HCT116 (cell line): ENCODE measurements around the gene ITPR2. TPM values are rescaled to one million over a fixed set of nuclear protein-coding genes. Genes with fewer than 3 reads are reported as not detected.

Experiments
- ATAC-seq: fragments of 200-7000 bp; cut with Tn5 transposase; 2 replicates; pipeline ENCODE4 v1.9.1; 2020; ENCODE audit warnings: mild to moderate bottlenecking, moderate library complexity
- BruUV-seq: library from RNA; stranded (reverse); fragments of 400-500 nt; replicated peaks from 2 replicates; lab custom pipeline; 2021; lab: Mats Ljungman, UMichigan
- CTCF ChIA-PET: fragments of 300-600 bp; sonication (Branson Sonifier 250); formaldehyde crosslinking; loops from one replicate; lab custom pipeline; 2021; ENCODE audit warnings: antibody characterized with exemption; lab: Charles Lee
- POLR2A ChIA-PET: fragments of 300-600, 350-600 bp; sonication (Branson Sonifier 250); formaldehyde crosslinking; loops from one replicate; lab custom pipeline; 2021; ENCODE audit warnings: antibody characterized with exemption; lab: Charles Lee
- RAD21 ChIA-PET, 2 experiments: fragments of 300-600 bp; sonication (Branson Sonifier 250); formaldehyde crosslinking; loops; one replicate each; lab custom pipeline; 2023; ENCODE audit warnings: low total read pairs in 2 of 2; ENCODE audit not compliant: uncharacterized antibody in 2 of 2, unreplicated experiment in 2 of 2, low non-redundant PET in 1 of 2; lab: Charles Lee
- DNase-seq: peaks from one replicate; pipeline ENCODE4 v3.0.0-alpha.2; 2010; ENCODE audit warnings: low read depth, low spot score
- H2AFZ ChIP-seq: fragments of 200-600 bp; shearing (Covaris generic), sonication (generic); 2 replicates; pipeline ENCODE4 v1.6.1; 2017; ENCODE audit warnings: low read depth, mixed run types, mixed read lengths, antibody characterized with exemption, low read length; ENCODE audit not compliant: poor library complexity, severe bottlenecking
- H3K27ac ChIP-seq: 2 replicates; pipeline ENCODE4 v1.5.1; 2012; ENCODE audit warnings: low read depth, low read length
- H3K27me3 ChIP-seq: fragments of 200-600 bp; sonication (generic); 2 replicates; pipeline ENCODE4 v1.6.1; 2016; ENCODE audit warnings: mixed run types, low read length, mixed read lengths; ENCODE audit not compliant: insufficient read depth
- H3K36me3 ChIP-seq, 2 experiments: fragments of 200-500 bp in 1 of 2; fragments of 200-600 bp in 1 of 2; sonication (Bioruptor generic) in 1 of 2; sonication (generic) in 1 of 2; 2 replicates each; pipeline versions ENCODE4 v1.5.1 to v1.6.1; 2014 to 2016; ENCODE audit warnings: low read length in 2 of 2, inconsistent platforms in 1 of 2, mixed read lengths in 1 of 2, mixed run types in 1 of 2; ENCODE audit not compliant: insufficient read depth in 2 of 2, control insufficient read depth in 1 of 2
- H3K4me1 ChIP-seq, 2 experiments: fragments of 200-600 bp in 1 of 2; sonication (generic) in 1 of 2; 2 replicates each; pipeline versions ENCODE4 v1.5.1 to v1.6.1; 2012 to 2017; ENCODE audit warnings: low read length in 2 of 2, inconsistent platforms in 1 of 2, mild to moderate bottlenecking in 1 of 2, mixed read lengths in 1 of 2, mixed run types in 1 of 2, moderate library complexity in 1 of 2; ENCODE audit not compliant: insufficient read depth in 2 of 2, control insufficient read depth in 1 of 2
- H3K4me2 ChIP-seq: fragments of 200-600 bp; sonication (generic); 2 replicates; pipeline ENCODE4 v1.6.1; 2017; ENCODE audit warnings: mixed run types, low read length, mixed read lengths
- H3K4me3 ChIP-seq, 2 experiments: fragments of 200-600 bp in 1 of 2; sonication (generic) in 1 of 2; replicated peaks in 1 of 2; 2 replicates each; pipeline ENCODE4 v1.5.1; 2011 to 2016; ENCODE audit warnings: low read length in 2 of 2, control low read depth in 1 of 2, low read depth in 1 of 2, mild to moderate bottlenecking in 1 of 2, mixed read lengths in 1 of 2, mixed run types in 1 of 2
- H3K79me2 ChIP-seq: fragments of 200-600 bp; sonication (generic); 2 replicates; pipeline ENCODE4 v1.6.1; 2017; ENCODE audit warnings: mild to moderate bottlenecking, mixed run types, low read length, moderate library complexity, mixed read lengths; ENCODE audit not compliant: insufficient read depth
- H3K9ac ChIP-seq: fragments of 200-600 bp; sonication (generic); 2 replicates; pipeline ENCODE4 v1.6.1; 2016; ENCODE audit warnings: low read length, mixed read lengths
- H3K9me2 ChIP-seq: fragments of 200-600 bp; sonication (generic), shearing (Covaris generic); 2 replicates; pipeline ENCODE4 v1.6.1; 2017; ENCODE audit warnings: mixed run types, mild to moderate bottlenecking, moderate library complexity; ENCODE audit not compliant: insufficient read depth
- H3K9me3 ChIP-seq, 2 experiments: fragments of 200-500 bp in 1 of 2; fragments of 200-600 bp in 1 of 2; sonication (Bioruptor generic) in 1 of 2; sonication (generic) in 1 of 2; 2 replicates each; pipeline ENCODE4 v1.6.1; 2014 to 2017; ENCODE audit warnings: low read length in 2 of 2, mixed read lengths in 2 of 2, inconsistent platforms in 1 of 2, low read depth in 1 of 2, mild to moderate bottlenecking in 1 of 2, mixed run types in 1 of 2, moderate library complexity in 1 of 2; ENCODE audit not compliant: control insufficient read depth in 1 of 2, insufficient read depth in 1 of 2
- H4K20me1 ChIP-seq: fragments of 200-600 bp; sonication (generic), shearing (Covaris generic); 2 replicates; pipeline ENCODE4 v1.6.1; 2017; ENCODE audit warnings: mixed run types, mild to moderate bottlenecking, moderate library complexity; ENCODE audit not compliant: insufficient read depth
- CEBPB ChIP-seq: IDR thresholded peaks from 2 replicates; pipeline ENCODE4 v1.6.1; 2012; ENCODE audit warnings: low read depth
- EGR1 ChIP-seq: IDR thresholded peaks from 2 replicates; pipeline ENCODE4 v1.6.1; 2012; ENCODE audit warnings: low read depth
- ELF1 ChIP-seq: IDR thresholded peaks from 2 replicates; pipeline ENCODE4 v1.6.1; 2012; ENCODE audit warnings: low read depth, borderline replicate concordance
- EZH2 ChIP-seq: fragments of 200-600 bp; sonication (generic); IDR thresholded peaks from 2 replicates; pipeline ENCODE4 v1.6.1; 2017; ENCODE audit warnings: antibody characterized with exemption, mixed run types
- FOSL1 ChIP-seq: IDR thresholded peaks from 2 replicates; pipeline ENCODE4 v1.6.1; 2012; ENCODE audit warnings: low read depth
- RAD21 ChIP-seq: IDR thresholded peaks from 2 replicates; pipeline ENCODE4 v1.6.1; 2012; ENCODE audit warnings: low read depth, mild to moderate bottlenecking
- SP1 ChIP-seq: IDR thresholded peaks from 2 replicates; pipeline ENCODE4 v1.6.1; 2012; ENCODE audit warnings: low read depth
- ZNF274 ChIP-seq: fragments of 200-500 bp; sonication (Bioruptor generic); IDR thresholded peaks from 2 replicates; pipeline ENCODE4 v1.6.1; 2014; ENCODE audit warnings: mild to moderate bottlenecking, low read depth, low read length, inconsistent platforms
- intact Hi-C: fragments of 100-400 bp; cut with micrococcal nuclease; formaldehyde crosslinking; loops from 2 replicates; pipeline ENCODE4 v1.10.0; 2022
- total RNA-seq: library from RNA; stranded (reverse); gene quantifications from one replicate; pipeline ENCODE4 v1.2.1, GENCODE V29; 2021; ENCODE audit not compliant: unreplicated experiment
- TF ChIP-seq, protein P1 (sequence below): IDR thresholded peaks from 2 replicates; pipeline ENCODE4 v1.6.1; 2012; ENCODE audit warnings: low read depth

ITPR2 gene
- total RNA-seq, 1 experiment from 2014 or later, result 6.5 TPM

DNA sequence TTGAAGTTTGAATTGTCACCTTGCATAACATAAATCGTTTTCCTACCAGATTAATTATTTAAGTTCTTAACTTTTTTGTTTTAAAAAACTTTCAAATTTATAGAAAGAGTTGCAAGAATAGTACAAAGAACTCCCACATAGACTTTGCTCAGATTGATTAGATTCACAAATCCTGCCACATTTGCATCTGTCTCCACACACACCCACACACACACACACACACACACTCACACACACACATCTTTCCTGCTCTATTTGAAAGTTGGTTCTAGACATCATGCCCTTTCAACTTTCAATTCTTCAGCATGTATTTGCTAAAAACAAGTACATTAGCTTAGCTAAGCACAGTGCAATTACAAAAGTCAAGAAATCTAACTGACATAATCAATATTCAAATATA lies 184.0 kb downstream of the ITPR2 start:
- no peaks in the 10 kb centered on the region for H3K27me3 ChIP-seq
- no peaks in the 10 kb centered on the region for H3K79me2 ChIP-seq
- no peak overlapping the region for H3K27ac ChIP-seq
- CTCF ChIA-PET, result no interaction called here
- DNase-seq, result no peak
- POLR2A ChIA-PET, result no interaction called here
- RAD21 ChIA-PET, result no interaction called here
- H2AFZ ChIP-seq, result no peak overlapping the region
- no peaks in the 10 kb centered on the region for H3K36me3 ChIP-seq
- H3K9me3 ChIP-seq, result no peaks in the 10 kb centered on the region
- no peak overlapping the region for H3K4me2 ChIP-seq
- H3K9ac ChIP-seq, result no peak overlapping the region
- ATAC-seq, result no peak
- TF ChIP-seq EZH2 (no peak), FOSL1 (no peak), ELF1 (no peak), EGR1 (no peak), ZNF274 (no peak), RAD21 (no peak), SP1 (no peak), CEBPB (no peak)
- TF ChIP-seq, protein P1, sequence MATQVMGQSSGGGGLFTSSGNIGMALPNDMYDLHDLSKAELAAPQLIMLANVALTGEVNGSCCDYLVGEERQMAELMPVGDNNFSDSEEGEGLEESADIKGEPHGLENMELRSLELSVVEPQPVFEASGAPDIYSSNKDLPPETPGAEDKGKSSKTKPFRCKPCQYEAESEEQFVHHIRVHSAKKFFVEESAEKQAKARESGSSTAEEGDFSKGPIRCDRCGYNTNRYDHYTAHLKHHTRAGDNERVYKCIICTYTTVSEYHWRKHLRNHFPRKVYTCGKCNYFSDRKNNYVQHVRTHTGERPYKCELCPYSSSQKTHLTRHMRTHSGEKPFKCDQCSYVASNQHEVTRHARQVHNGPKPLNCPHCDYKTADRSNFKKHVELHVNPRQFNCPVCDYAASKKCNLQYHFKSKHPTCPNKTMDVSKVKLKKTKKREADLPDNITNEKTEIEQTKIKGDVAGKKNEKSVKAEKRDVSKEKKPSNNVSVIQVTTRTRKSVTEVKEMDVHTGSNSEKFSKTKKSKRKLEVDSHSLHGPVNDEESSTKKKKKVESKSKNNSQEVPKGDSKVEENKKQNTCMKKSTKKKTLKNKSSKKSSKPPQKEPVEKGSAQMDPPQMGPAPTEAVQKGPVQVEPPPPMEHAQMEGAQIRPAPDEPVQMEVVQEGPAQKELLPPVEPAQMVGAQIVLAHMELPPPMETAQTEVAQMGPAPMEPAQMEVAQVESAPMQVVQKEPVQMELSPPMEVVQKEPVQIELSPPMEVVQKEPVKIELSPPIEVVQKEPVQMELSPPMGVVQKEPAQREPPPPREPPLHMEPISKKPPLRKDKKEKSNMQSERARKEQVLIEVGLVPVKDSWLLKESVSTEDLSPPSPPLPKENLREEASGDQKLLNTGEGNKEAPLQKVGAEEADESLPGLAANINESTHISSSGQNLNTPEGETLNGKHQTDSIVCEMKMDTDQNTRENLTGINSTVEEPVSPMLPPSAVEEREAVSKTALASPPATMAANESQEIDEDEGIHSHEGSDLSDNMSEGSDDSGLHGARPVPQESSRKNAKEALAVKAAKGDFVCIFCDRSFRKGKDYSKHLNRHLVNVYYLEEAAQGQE, result no peak
- TF ChIP-seq, all 23 proteins: peak for 0
- intact Hi-C loops, result no loop called here
- Histone ChIP-seq H3K9me2 (no peaks in the 10 kb centered on the region), H3K4me1 (no peaks in the 10 kb centered on the region), H4K20me1 (no peaks in the 10 kb centered on the region), H3K4me3 (no peak overlapping the region)
- no TSS peak for BruUV-seq
